H1 (cell line): ENCODE data around the gene PLCB4. TPM values are rescaled to one million over a fixed set of nuclear protein-coding genes. Genes with fewer than 3 reads are reported as not detected.

Source experiments
- CTCF ChIA-PET: fragments of 300-600 bp; sonication (Branson Sonifier 250); formaldehyde crosslinking; loops from one replicate; lab custom pipeline; 2021; ENCODE audit not compliant: partially characterized antibody; lab: Charles Lee
- POLR2A ChIA-PET: fragments of 300-600 bp; sonication (Branson Sonifier 250); formaldehyde crosslinking; loops from one replicate; lab custom pipeline; 2021; ENCODE audit warnings: inconsistent platforms; ENCODE audit not compliant: partially characterized antibody; lab: Charles Lee
- DNase-seq, 2 experiments: peaks; one replicate each; pipeline versions ENCODE4 v3.0.0 to v3.0.0-alpha.2; 2010 to 2022; ENCODE audit warnings: low spot score in 2 of 2, low read depth in 1 of 2, mixed read lengths in 1 of 2
- FAIRE-seq: peaks from 2 replicates; lab custom pipeline; 2011; peaks lifted over from hg19 to GRCh38; lab: Jason Lieb, UNC
- H2AFZ ChIP-seq: 2 replicates; pipeline ENCODE4 v1.8.1; 2012; ENCODE audit warnings: low read length, inconsistent platforms
- H2AK5ac ChIP-seq: 2 replicates; pipeline ENCODE4 v1.6.1; 2013; ENCODE audit warnings: low read depth, low read length
- H2BK120ac ChIP-seq: replicated peaks from 2 replicates; pipeline ENCODE3; 2013; ENCODE audit warnings: low read depth, low read length, inconsistent platforms
- H2BK12ac ChIP-seq: 2 replicates; pipeline ENCODE4 v1.6.1; 2013; ENCODE audit warnings: low read depth, low read length
- H2BK15ac ChIP-seq: 2 replicates; pipeline ENCODE4 v1.6.1; 2013; ENCODE audit warnings: low read length
- H2BK20ac ChIP-seq: 2 replicates; pipeline ENCODE4 v1.6.1; 2013; ENCODE audit warnings: low read length
- H2BK5ac ChIP-seq: 2 replicates; pipeline ENCODE4 v1.6.1; 2013; ENCODE audit warnings: low read depth, low read length
- H3K14ac ChIP-seq: 2 replicates; pipeline ENCODE4 v1.6.1; 2013; ENCODE audit warnings: inconsistent platforms; ENCODE audit not compliant: insufficient read length
- H3K18ac ChIP-seq: 2 replicates; pipeline ENCODE4 v1.6.1; 2013; ENCODE audit warnings: low read length; ENCODE audit errors: extremely low read depth
- H3K23ac ChIP-seq: 2 replicates; pipeline ENCODE4 v1.6.1; 2013; ENCODE audit warnings: inconsistent platforms; ENCODE audit not compliant: insufficient read length
- H3K23me2 ChIP-seq: 2 replicates; pipeline ENCODE4 v1.6.1; 2013; ENCODE audit warnings: low read depth, low read length
- H3K27ac ChIP-seq: 2 replicates; pipeline ENCODE4 v1.6.1; 2011; ENCODE audit warnings: low read depth, low read length, inconsistent platforms
- H3K27me3 ChIP-seq, 4 experiments: replicated peaks in 1 of 4; 1 replicate in 1 of 4; 2 replicates in 3 of 4; pipeline versions ENCODE4 v1.6.1 to v1.8.1; 2011 to 2013; ENCODE audit warnings: low read length in 3 of 4, mild to moderate bottlenecking in 3 of 4, inconsistent platforms in 2 of 4, mixed read lengths in 2 of 4, moderate library complexity in 1 of 4; ENCODE audit not compliant: control insufficient read depth in 3 of 4, insufficient read depth in 3 of 4; ENCODE audit errors: extremely low read depth in 1 of 4
- H3K36me3 ChIP-seq, 4 experiments: 2 replicates each; pipeline versions ENCODE4 v1.6.1 to v1.8.1; 2011 to 2013; ENCODE audit warnings: mild to moderate bottlenecking in 4 of 4, low read length in 3 of 4, moderate library complexity in 2 of 4, control low read depth in 1 of 4, inconsistent platforms in 1 of 4; ENCODE audit not compliant: insufficient read depth in 4 of 4, control insufficient read depth in 2 of 4
- H3K4ac ChIP-seq: replicated peaks from 2 replicates; pipeline ENCODE3; 2013; ENCODE audit warnings: low read length, low read depth, mixed read lengths, inconsistent platforms; ENCODE audit not compliant: insufficient read length
- H3K4me1 ChIP-seq, 4 experiments: replicated peaks in 1 of 4; 1 replicate in 1 of 4; 2 replicates in 3 of 4; pipeline versions ENCODE4 v1.6.1 to v1.8.1; 2011 to 2013; ENCODE audit warnings: low read length in 3 of 4, inconsistent platforms in 2 of 4, mixed read lengths in 1 of 4; ENCODE audit not compliant: insufficient read depth in 4 of 4, control insufficient read depth in 3 of 4
- H3K4me2 ChIP-seq, 2 experiments: 2 replicates each; pipeline versions ENCODE4 v1.6.1 to v1.8.1; 2011 to 2013; ENCODE audit warnings: low read depth in 2 of 2, low read length in 2 of 2, control low read depth in 1 of 2, inconsistent platforms in 1 of 2, mild to moderate bottlenecking in 1 of 2; ENCODE audit not compliant: insufficient read depth in 1 of 2
- H3K4me3 ChIP-seq, 4 experiments: fragments of 200-600, 300-600 bp in 1 of 4; sonication (generic), shearing (Covaris generic), sonication (Bioruptor Twin) in 1 of 4; 2 replicates each; pipeline versions ENCODE4 v1.5.1 to v1.8.1; 2011 to 2016; ENCODE audit warnings: low read length in 4 of 4, low read depth in 3 of 4, control low read depth in 2 of 4, inconsistent platforms in 2 of 4, mild to moderate bottlenecking in 2 of 4, mixed read lengths in 1 of 4, moderate library complexity in 1 of 4; ENCODE audit not compliant: insufficient read depth in 2 of 4; ENCODE audit errors: extremely low read depth in 1 of 4
- H3K56ac ChIP-seq: replicated peaks from 2 replicates; pipeline ENCODE3; 2013; ENCODE audit warnings: low read depth, mild to moderate bottlenecking, mixed read lengths, low read length, inconsistent platforms; ENCODE audit not compliant: insufficient read length
- H3K79me1 ChIP-seq: 2 replicates; pipeline ENCODE4 v1.6.1; 2013; ENCODE audit warnings: low read depth, low read length, control low read depth
- H3K79me2 ChIP-seq, 2 experiments: 2 replicates each; pipeline versions ENCODE4 v1.6.1 to v1.8.1; 2012 to 2013; ENCODE audit warnings: low read length in 2 of 2, mild to moderate bottlenecking in 2 of 2, inconsistent platforms in 1 of 2; ENCODE audit not compliant: insufficient read depth in 2 of 2, control insufficient read depth in 1 of 2
- H3K9ac ChIP-seq, 4 experiments: replicated peaks in 1 of 4; 1 replicate in 1 of 4; 2 replicates in 3 of 4; pipeline versions ENCODE4 v1.6.1 to v1.8.1; 2011 to 2013; ENCODE audit warnings: low read depth in 3 of 4, low read length in 3 of 4, control low read depth in 2 of 4, mild to moderate bottlenecking in 2 of 4, moderate library complexity in 2 of 4, inconsistent platforms in 1 of 4; ENCODE audit errors: extremely low read depth in 1 of 4
- H3K9me3 ChIP-seq, 2 experiments: 2 replicates each; pipeline versions ENCODE4 v1.6.1 to v1.8.1; 2012 to 2013; ENCODE audit warnings: mild to moderate bottlenecking in 2 of 2, moderate library complexity in 2 of 2, control low read depth in 1 of 2, inconsistent platforms in 1 of 2, low read depth in 1 of 2, low read length in 1 of 2, mixed read lengths in 1 of 2; ENCODE audit not compliant: insufficient read depth in 2 of 2
- H4K20me1 ChIP-seq, 2 experiments: replicated peaks in 1 of 2; 2 replicates each; pipeline versions ENCODE3 to v1.8.1; 2011 to 2013; ENCODE audit warnings: inconsistent platforms in 2 of 2, low read length in 2 of 2, mild to moderate bottlenecking in 1 of 2; ENCODE audit not compliant: insufficient read depth in 2 of 2, control insufficient read depth in 1 of 2
- H4K5ac ChIP-seq: 2 replicates; pipeline ENCODE4 v1.6.1; 2013; ENCODE audit warnings: low read length, low read depth, mixed read lengths, inconsistent platforms; ENCODE audit not compliant: insufficient read length
- H4K8ac ChIP-seq: 2 replicates; pipeline ENCODE4 v1.8.0; 2013; ENCODE audit warnings: mild to moderate bottlenecking, moderate library complexity, low read length, inconsistent platforms; ENCODE audit not compliant: insufficient read depth; ENCODE audit errors: extremely low read depth
- H4K91ac ChIP-seq: replicated peaks from 2 replicates; pipeline ENCODE3; 2013; ENCODE audit warnings: low read length, mixed read lengths, inconsistent platforms; ENCODE audit not compliant: insufficient read length
- BRCA1 ChIP-seq: IDR thresholded peaks from 2 replicates; pipeline ENCODE4 v1.6.1; 2012; ENCODE audit warnings: low read depth, low read length, improper control_type of control experiment
- CHD1 ChIP-seq: IDR thresholded peaks from 2 replicates; pipeline ENCODE4 v1.6.1; 2012; ENCODE audit warnings: low read depth, low read length, improper control_type of control experiment
- CHD2 ChIP-seq: IDR thresholded peaks from 2 replicates; pipeline ENCODE4 v1.6.1; 2012; ENCODE audit warnings: low read length, improper control_type of control experiment
- FOSL1 ChIP-seq: IDR thresholded peaks from 2 replicates; pipeline ENCODE4 v1.6.1; 2011; ENCODE audit warnings: mild to moderate bottlenecking, low read depth, low read length, moderate library complexity; ENCODE audit not compliant: insufficient read depth
- GTF2F1 ChIP-seq: IDR thresholded peaks from 2 replicates; pipeline ENCODE4 v1.6.1; 2012; ENCODE audit warnings: low read depth, low read length, improper control_type of control experiment, borderline replicate concordance
- NANOG ChIP-seq: IDR thresholded peaks from 2 replicates; pipeline ENCODE4 v1.6.1; 2011; ENCODE audit warnings: low read length, low read depth, mild to moderate bottlenecking, inconsistent platforms; ENCODE audit not compliant: insufficient read depth, poor library complexity, severe bottlenecking
- RXRA ChIP-seq: IDR thresholded peaks from 2 replicates; pipeline ENCODE4 v1.6.1; 2011; ENCODE audit warnings: low read depth, mild to moderate bottlenecking, low read length, moderate library complexity; ENCODE audit not compliant: insufficient read depth
- SAP30 ChIP-seq: fragments of 300-600 bp; sonication (generic); IDR thresholded peaks from 2 replicates; pipeline ENCODE4 v1.7.1; 2012; ENCODE audit warnings: low read length, moderate library complexity, mild to moderate bottlenecking, inconsistent platforms; ENCODE audit not compliant: insufficient read depth, insufficient replicate concordance
- SIN3A ChIP-seq, 2 experiments: IDR thresholded peaks in 1 of 2; conservative IDR thresholded peaks in 1 of 2; 2 replicates each; pipeline ENCODE4 v1.6.1; 2011 to 2012; ENCODE audit warnings: low read length in 2 of 2, improper control_type of control experiment in 1 of 2, low read depth in 1 of 2, mild to moderate bottlenecking in 1 of 2
- TBP ChIP-seq: IDR thresholded peaks from 2 replicates; pipeline ENCODE4 v1.6.1; 2011; ENCODE audit warnings: low read depth, low read length, improper control_type of control experiment
- TEAD4 ChIP-seq: IDR thresholded peaks from 2 replicates; pipeline ENCODE4 v1.6.1; 2012; ENCODE audit warnings: low read depth, low read length, inconsistent platforms, mixed read lengths
- polyA plus RNA-seq, 7 experiments: library from polyadenylated mRNA; depleted of rRNA in 3 of 7; stranded (reverse) in 5 of 7; unstranded in 2 of 7; fragments of >200 nt in 5 of 7; fragments of 200-250 nt in 2 of 7; gene quantifications; 1 replicate in 5 of 7; 2 replicates in 1 of 7; 4 replicates in 1 of 7; pipeline versions ENCODE4 v1.2.1 to v1.2.3, GENCODE V29; 2011 to 2013; ENCODE audit warnings: missing spikeins in 2 of 7, mixed read lengths in 2 of 7
- total RNA-seq: library from RNA; stranded (reverse); fragmentation: NEBNext Ultra II Directional; extraction: Animal tissue kit (Norgen Biotek cat#: 25700); gene quantifications from 2 replicates; pipeline ENCODE4 v1.2.1, GENCODE V29; 2021
- TF ChIP-seq, protein P1 (sequence below): IDR thresholded peaks from 2 replicates; pipeline ENCODE4 v1.6.1; 2012; ENCODE audit warnings: inconsistent platforms
- TF ChIP-seq, protein P2 (sequence below): IDR thresholded peaks from 2 replicates; pipeline ENCODE4 v1.6.1; 2011; ENCODE audit warnings: low read depth, mild to moderate bottlenecking, low read length; ENCODE audit not compliant: insufficient read depth

The PLCB4 gene
- total and polyA plus RNA-seq, 2 of the 8 experiments (the other 6 are each of a cell fraction or from before 2014, with no cell fraction given), result 3.2 to 14.1 TPM

DNA sequence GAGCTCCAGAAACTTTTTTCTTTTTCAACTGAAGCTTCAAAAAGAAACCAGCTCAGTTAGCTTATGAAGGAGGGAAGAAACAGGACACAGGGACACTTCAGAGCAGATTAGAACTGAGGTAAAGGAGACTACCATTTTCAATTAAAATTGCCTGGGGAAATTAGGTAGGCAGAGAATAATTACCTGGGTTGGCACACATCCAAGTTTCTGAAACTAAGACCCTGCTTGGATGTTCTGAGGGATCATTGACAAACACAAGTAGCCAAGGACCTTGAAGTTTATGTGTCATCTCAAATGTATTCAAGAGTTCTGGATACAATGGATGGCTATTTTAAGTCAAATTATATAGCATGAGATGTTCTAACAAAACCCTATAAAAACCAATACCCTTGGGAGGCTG, 137.6 kb downstream of the PLCB4 start:
- no peak overlapping the region for H4K5ac ChIP-seq
- no peak for TF ChIP-seq NANOG
- TF ChIP-seq RXRA, result no peak
- TF ChIP-seq BRCA1, result no peak
- TF ChIP-seq CHD1, result no peak
- no peak for TF ChIP-seq SIN3A (conservative IDR thresholded peaks at IDR 0.05 in 1 of 2, IDR thresholded peaks at IDR 0.05 in 1 of 2; ENCODE audit: low read depth in 1 of 2, low read length in 2 of 2)
- no peak for TF ChIP-seq SAP30
- TF ChIP-seq CHD2, result no peak
- no peak for TF ChIP-seq FOSL1
- TF ChIP-seq TBP, result no peak
- TF ChIP-seq, protein P1, sequence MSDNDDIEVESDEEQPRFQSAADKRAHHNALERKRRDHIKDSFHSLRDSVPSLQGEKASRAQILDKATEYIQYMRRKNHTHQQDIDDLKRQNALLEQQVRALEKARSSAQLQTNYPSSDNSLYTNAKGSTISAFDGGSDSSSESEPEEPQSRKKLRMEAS, result no peak
- TF ChIP-seq TEAD4, result no peak
- no peak for TF ChIP-seq GTF2F1
- TF ChIP-seq, protein P2, sequence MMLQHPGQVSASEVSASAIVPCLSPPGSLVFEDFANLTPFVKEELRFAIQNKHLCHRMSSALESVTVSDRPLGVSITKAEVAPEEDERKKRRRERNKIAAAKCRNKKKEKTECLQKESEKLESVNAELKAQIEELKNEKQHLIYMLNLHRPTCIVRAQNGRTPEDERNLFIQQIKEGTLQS, result no peak
- H2BK15ac ChIP-seq, result no peak overlapping the region
- FAIRE-seq (no peak), DNase-seq (no peak)
- no peak overlapping the region for H3K23ac ChIP-seq
- no peak overlapping the region for H2BK120ac ChIP-seq
- no peak overlapping the region for H2BK20ac ChIP-seq
- H4K8ac ChIP-seq, result no peak overlapping the region
- H3K4me2 ChIP-seq, result no peak overlapping the region
- 0 out of 2 replicates have a peak, but pooled peaks cover 2% of the 10 kb centered on the region for H3K79me1 ChIP-seq
- no peak overlapping the region for H2BK5ac ChIP-seq
- no peaks in the 10 kb centered on the region for H3K27me3 ChIP-seq
- no peaks in the 10 kb centered on the region for H3K36me3 ChIP-seq
- H2AK5ac ChIP-seq, result no peak overlapping the region; the same call in 1 of the 2 replicates
- no peak overlapping the region for H3K4me3 ChIP-seq
- no peaks in the 10 kb centered on the region for H4K20me1 ChIP-seq
- H3K27ac ChIP-seq, result no peak overlapping the region
- CTCF ChIA-PET, result interaction anchor here (0.8 to 1.6 kb wide), 2 partner anchors 9 to 207 kb away, joined by 3 to 5 read pairs; no protein-coding TSS in a partner anchor
- H3K23me2 ChIP-seq, result no peaks in the 10 kb centered on the region
- POLR2A ChIA-PET, result interaction anchor here (0.7 kb wide), 1 partner anchor 80 kb away, joined by 3 read pairs; no protein-coding TSS in a partner anchor
- no peak overlapping the region for H3K18ac ChIP-seq
- no peak overlapping the region for H2AFZ ChIP-seq
- H3K4ac ChIP-seq, result no peak overlapping the region
- no peak overlapping the region for H2BK12ac ChIP-seq
- no peak overlapping the region for H3K14ac ChIP-seq
- no peak overlapping the region for H3K9ac ChIP-seq
- no peak overlapping the region for H3K56ac ChIP-seq
- H3K79me2 ChIP-seq, result no peaks in the 10 kb centered on the region
- no peak overlapping the region for H4K91ac ChIP-seq
- H3K9me3 ChIP-seq, result no peaks in the 10 kb centered on the region
- H3K4me1 ChIP-seq, result no peaks in the 10 kb centered on the region; a peak in 2 of 7 replicates
